CD4-positive, alpha-beta T cell treated with Interferon gamma for 1 hour (primary cell): ENCODE data around the gene POLR3F.
"Not testable (repeated sequence)": the region's sequence is repeated elsewhere in the genome, so short reads cannot be mapped to it uniquely, and the experiment has no call there.

ENCODE experiments used
- DNase-seq: peaks from one replicate; pipeline ENCODE4 v3.0.0-alpha.2; 2020

POLR3F gene

DNA sequence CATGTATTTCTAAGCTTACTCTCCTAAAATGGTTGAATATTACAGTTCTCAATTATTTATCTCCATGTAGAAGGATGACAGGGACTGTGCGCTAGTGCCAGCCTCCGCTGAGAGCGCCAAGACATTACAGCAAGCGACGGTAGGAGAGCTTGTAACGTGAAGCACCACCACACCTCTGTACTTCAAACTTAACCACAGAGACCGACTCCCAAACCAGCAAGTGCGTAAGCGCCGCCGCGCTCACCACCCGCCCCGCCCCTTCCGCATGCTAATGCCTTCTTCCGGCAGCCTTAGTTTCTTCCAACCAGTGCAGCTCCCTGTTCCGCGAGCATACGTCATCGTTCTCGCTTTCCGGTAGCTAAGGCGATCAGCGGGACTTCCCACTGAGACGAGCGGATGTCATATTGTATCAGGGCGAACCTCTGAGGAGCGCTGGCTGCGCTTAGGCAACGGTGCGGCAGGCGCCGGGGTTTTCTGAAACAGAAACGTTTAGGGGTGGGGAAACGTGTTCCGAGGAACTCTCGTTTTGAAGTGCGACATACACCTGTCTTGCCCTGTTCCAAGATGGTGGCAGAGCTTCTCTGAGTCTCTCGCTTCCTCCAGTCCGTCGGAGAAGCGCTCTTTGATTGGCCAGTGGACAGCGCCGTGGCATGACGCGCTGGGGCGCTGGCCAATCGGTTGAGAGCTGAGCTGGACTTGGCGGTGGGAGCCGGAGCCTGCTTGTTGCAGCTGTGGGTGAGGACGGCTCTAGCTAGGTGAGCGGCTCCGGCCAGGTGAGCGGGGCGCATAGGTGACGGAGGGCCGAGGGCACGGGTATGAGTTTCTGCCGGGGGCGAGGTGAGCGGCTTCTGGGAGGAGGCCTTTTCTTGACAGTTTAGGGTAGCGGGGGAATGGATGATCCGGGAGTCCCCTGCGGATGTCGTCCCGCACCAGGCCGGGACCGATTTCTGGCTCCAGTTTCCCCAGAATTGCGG is 40.3 kb downstream of the POLR3F start, which contains the start of gene SEC23B:
Gene SEC23B, plus strand, starts transcription at position 723 of the 974 bp plus-strand sequence. CDS start 2,896 bp downstream, outside the sequence.
- DNase-seq = peak; percentile 99

GRCh38 chr20:18511571-18511970 is 44.4 kb downstream of the POLR3F start:
- DNase-seq = no peak

- DNase-seq = no peak
Observed at GRCh38 chr20:18513208-18513607, 46.0 kb downstream of the POLR3F start.

- DNase-seq = no peak
Observed at GRCh38 chr20:18514127-18514526, 46.9 kb downstream of the POLR3F start.

DNA sequence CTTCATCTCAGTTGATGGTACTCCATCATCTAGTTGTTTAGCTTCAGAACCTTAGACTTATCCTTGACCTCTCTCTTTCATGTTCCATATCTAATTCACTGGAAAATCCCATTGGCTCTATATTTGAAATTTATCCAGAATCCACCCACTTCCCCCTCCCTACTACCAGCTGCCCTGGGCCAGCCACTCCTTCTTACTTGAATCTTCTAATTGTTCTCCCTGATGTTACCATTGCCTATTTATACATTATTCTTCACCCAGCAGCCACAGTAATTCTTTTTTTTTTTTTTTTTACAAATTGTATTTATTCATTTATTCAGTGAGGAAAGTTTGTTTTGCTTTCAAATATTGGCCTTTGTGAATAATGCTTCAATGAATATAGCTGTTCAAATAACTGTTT is 48.8 kb downstream of the POLR3F start:
- no peak for DNase-seq

GRCh38 chr20:18522066-18522465 is 54.9 kb downstream of the POLR3F start:
- DNase-seq = not testable (repeated sequence)

GRCh38 chr20:18523066-18523465 is 55.9 kb downstream of the POLR3F start:
- DNase-seq = no peak

DNA sequence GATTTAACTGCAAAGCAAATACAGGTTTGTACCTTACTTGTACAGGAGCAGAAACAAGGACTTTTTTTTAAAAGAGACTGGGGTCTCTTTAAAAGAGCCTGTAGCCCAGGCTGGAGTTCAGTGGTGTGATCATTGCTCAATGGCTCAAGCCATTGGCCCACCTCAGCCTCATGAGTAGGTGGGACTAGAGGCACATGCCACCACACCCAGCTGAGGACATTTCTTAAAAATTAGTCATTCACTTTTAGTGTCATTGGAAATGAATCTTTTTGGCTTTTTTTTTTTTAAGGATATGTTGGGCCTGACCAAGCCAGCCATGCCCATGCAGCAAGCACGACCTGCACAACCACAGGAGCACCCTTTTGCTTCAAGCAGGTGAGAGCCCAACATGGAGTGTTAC is 57.5 kb downstream of the POLR3F start:
- no peak for DNase-seq

DNA sequence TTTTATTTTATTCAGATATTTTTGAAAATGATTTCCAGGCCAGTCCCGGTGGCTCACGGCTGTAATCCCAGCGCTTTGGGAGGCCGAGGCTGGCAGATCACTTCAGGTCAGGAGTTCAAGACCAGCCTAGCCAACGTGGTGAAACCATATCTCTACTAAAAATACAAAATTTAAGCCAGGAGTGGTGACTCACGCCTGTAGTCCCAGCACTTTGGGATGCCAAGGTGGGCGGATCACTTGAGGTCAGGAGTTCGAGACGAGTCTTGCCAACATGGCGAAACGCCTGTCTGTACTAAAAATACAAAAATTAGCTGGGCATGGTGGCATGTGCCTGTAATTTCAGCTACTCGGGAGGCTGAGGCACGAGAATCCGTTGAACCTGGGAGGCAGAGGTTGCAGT is 59.6 kb downstream of the POLR3F start:
- DNase-seq = not testable (repeated sequence)

GRCh38 chr20:18527339-18527738 is 60.1 kb downstream of the POLR3F start:
- DNase-seq = no peak

- no peak for DNase-seq
Observed at GRCh38 chr20:18527836-18528235, 60.6 kb downstream of the POLR3F start.

DNA sequence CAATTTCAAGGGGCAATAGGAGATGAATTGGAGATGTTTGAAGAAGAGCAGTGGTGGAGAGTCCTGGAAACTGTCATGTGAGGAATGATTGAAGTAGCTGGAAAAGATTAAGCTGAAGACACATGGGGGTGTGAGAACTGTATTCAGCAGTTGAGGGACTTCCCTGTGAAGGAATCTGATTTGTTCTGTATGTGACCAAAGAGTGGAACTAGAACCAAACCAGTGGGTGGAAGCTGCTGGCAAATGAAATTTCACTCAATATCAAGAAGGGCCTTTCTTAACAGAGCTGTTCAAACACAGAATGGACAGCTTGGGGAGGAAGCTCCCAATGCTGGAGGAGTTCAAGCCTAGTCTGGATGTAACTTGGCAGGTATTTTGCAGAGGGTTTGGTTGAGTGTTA is 61.9 kb downstream of the POLR3F start:
- no peak for DNase-seq

DNA sequence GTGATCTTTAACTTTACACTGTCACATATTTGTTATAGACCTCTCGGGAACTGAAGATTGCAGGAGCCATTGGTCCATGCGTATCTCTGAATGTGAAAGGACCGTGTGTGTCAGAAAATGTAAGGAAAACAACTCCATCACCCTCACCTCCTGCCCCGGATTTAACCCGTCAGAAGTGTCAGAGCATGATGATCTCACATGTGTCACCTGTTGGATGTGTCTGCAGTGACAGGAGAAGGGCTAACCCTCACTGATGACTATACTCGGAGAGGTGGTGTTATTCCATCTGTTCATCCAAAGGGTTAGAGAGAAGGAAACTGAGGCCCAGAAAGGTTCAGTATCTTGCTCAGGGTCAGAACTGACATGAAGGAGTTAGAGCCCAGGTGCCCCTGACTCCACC is 65.4 kb downstream of the POLR3F start:
- no peak for DNase-seq

DNA sequence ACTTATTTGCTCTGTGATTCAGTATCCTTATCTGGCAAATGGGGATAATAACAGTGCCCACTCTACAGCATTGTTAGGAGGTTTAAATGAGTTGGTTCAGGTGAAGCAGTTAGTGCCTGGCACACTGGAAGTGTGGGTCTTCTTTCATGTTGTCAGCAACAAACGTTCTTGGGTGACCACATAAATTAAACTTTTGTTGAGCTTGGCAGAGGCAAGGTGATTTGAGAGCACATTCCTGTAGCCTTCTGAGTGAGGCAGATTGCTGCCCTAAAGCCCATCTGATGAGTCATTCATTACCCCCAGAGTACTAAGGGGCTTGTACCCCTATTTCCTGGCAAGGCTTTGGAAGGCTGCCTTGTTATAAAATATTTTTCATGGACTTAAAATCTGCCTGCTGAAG is 66.3 kb downstream of the POLR3F start:
- DNase-seq = no peak

DNA sequence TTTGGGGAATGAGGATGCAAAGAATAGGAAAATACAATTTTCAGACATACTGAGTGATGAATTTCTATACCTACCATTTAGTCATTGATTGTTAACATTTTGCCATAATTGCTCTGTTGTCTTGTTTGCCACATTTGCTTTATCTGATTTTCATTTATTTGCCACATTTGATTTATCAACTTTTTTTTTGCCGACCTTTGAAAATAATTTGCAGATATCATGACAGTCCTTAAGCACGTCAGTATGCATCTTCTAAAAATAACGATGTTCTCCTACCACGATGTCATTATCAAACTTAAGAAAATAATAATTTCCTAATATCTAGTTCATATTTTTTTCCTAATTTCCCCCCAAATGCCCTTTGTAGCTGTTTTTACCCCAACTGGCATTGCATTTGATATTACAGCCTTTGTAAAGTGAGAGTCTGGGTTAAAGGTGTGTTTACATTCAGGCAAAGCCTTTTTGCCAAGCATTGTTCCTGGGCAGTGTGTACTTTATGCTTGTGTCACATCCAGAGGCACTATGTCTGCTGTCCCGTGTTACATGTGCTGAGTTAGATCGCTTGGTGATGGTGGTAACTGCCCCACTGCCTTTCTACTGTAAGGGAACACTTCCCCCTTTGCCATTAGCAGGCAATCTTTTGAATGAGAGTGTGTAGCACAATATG is 66.9 kb downstream of the POLR3F start:
- no peak for DNase-seq
